ENCODE results near the gene TIMM10B.

- TF ChIP-seq, protein P1, sequence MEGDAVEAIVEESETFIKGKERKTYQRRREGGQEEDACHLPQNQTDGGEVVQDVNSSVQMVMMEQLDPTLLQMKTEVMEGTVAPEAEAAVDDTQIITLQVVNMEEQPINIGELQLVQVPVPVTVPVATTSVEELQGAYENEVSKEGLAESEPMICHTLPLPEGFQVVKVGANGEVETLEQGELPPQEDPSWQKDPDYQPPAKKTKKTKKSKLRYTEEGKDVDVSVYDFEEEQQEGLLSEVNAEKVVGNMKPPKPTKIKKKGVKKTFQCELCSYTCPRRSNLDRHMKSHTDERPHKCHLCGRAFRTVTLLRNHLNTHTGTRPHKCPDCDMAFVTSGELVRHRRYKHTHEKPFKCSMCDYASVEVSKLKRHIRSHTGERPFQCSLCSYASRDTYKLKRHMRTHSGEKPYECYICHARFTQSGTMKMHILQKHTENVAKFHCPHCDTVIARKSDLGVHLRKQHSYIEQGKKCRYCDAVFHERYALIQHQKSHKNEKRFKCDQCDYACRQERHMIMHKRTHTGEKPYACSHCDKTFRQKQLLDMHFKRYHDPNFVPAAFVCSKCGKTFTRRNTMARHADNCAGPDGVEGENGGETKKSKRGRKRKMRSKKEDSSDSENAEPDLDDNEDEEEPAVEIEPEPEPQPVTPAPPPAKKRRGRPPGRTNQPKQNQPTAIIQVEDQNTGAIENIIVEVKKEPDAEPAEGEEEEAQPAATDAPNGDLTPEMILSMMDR (IDR thresholded peaks at IDR 0.05 in 8 of 11, conservative IDR thresholded peaks at IDR 0.05 in 3 of 11), result no peak
- no peak for TF ChIP-seq POLR2A (IDR thresholded peaks at IDR 0.05)
These were observed 28.1 kb upstream of the TIMM10B start for GRCh38 chr11:6453152-6453551.

All from spleen (tissue), 7 donors.